ENCODE results near the gene MAN1B1.

Gene MAN1B1

DNA sequence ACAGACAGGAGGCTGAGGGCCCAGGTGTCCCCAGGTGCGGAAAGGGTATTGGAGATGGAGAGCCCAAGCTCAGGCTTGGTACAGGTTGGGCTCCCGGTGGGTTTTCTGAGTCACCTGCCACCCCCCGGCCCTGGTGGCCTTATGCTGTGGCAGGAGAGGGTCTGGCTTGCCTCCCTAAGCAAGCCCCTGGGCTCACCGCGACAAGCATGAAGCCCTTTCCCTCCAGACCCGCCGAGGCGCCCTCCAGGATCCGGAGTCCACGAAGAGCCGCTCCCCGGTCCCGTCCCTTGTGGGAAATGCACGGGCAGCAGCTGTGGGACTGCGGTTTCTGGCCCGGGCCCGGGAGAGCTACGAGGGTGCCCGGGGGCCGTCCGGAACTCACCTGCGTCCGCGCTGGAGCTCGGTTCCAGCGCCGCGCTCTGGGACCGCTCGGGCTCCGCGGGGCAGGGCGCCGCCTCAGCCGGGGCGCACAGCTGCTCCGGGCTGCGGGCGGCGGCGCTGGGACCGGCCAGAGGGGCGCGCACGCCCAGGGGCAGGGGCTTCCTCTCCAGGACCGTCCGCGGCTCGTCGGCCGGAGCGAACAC, 17.2 kb upstream of the MAN1B1 start:
- Histone ChIP-seq H3K27me3 (ENCODE audit: insufficient read depth, poor library complexity, severe bottlenecking) (no peaks in the 10 kb centered on the region), H3K4me3 (replicated peaks; ENCODE audit: insufficient read depth, low read length) (peak overlapping the region; percentile 50), H3K27ac (replicated peaks) (no peak overlapping the region)
- TF ChIP-seq SPI1 (IDR thresholded peaks at IDR 0.05; ENCODE audit: borderline replicate concordance, low read depth) (no peak), REST (IDR thresholded peaks at IDR 0.05; ENCODE audit: insufficient replicate concordance, low read depth) (no peak), CTCF (IDR thresholded peaks at IDR 0.05; ENCODE audit: insufficient read depth, low read length) (no peak), POLR2AphosphoS5 (IDR thresholded peaks at IDR 0.05; ENCODE audit: low read depth) (no peak), GABPA (IDR thresholded peaks at IDR 0.05; ENCODE audit: low read depth) (no peak)
- no peak for DNase-seq (ENCODE audit: low read depth in 1 of 2, low spot score in 1 of 2)

DNA sequence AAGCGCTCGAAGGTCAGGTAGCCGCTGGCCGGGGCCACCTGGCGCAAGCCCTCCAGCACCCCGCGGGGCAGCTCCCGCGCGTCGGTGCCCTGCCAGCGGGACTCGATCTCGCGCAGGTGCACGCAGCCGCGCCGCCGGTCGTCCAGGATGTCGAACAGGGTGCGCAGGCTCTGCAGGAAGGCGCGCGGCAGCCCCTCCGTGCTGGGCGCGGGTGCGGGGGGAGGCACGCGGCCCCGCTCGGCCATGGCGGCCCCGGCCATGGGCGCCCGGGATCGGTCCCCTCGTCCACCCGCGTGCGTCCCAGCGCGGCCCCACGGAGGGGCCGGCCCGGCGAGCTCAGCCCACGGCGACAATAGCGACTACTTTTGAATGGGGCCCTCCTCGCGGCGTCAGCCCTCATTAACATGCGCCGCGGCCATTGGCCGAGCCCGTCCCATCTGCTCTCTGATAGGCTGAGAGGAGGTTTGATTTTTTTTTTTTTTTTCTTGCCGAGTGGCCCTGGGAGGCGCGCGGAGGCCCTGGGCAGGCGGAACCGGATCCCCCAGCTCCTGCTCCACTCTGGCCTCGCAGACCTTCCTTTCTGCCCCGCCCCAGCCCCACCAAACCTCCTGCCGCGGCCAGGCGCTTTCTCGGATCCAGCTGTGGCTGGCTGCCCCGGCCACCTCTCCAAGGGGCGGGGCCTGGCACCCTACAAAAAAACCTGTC, 16.4 kb upstream of the MAN1B1 start, which contains the start of gene SAPCD2:
TSS of gene SAPCD2 (minus strand) at position 357 of the 705 bp plus-strand sequence. CDS start at position 260, 97 bp downstream.
- TF ChIP-seq REST (IDR thresholded peaks at IDR 0.05; ENCODE audit: insufficient replicate concordance, low read depth): no peak
- TF ChIP-seq GABPA (IDR thresholded peaks at IDR 0.05; ENCODE audit: low read depth): no peak
- no peak for TF ChIP-seq SPI1 (IDR thresholded peaks at IDR 0.05; ENCODE audit: borderline replicate concordance, low read depth)
- TF ChIP-seq POLR2AphosphoS5 (IDR thresholded peaks at IDR 0.05; ENCODE audit: low read depth): no peak
- TF ChIP-seq CTCF (IDR thresholded peaks at IDR 0.05; ENCODE audit: insufficient read depth, low read length): no peak
- peak within 1 kb of the TSS; percentile 37; the same call in 1 of the 2 replicates for H3K27ac ChIP-seq (replicated peaks)
- no peaks in the 10 kb centered on the region for H3K27me3 ChIP-seq (ENCODE audit: insufficient read depth, poor library complexity, severe bottlenecking)
- peak; percentile 87 to 90 for DNase-seq (ENCODE audit: low read depth in 1 of 2, low spot score in 1 of 2)
- H3K4me3 ChIP-seq (replicated peaks; ENCODE audit: insufficient read depth, low read length): peak within 1 kb of the TSS; percentile 50

DNA sequence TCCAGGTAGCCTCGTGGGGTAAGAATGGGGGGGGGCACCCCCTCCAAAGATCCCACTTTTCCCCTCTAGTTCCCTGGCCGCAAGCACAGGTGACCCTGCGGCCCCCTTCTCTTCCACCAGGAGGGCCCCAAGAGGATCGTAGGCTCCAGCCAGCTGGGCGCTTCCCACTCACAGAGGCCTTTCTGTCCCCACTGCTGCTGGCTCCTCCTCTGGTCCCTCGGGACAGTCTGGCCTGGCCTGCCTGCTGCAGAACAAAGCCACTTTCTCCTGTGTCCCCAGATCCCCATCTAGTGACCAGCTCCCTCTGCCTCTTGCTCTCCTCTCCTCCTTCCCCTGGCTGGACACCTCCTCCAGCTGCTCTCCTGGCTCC, 15.9 kb upstream of the MAN1B1 start:
- no peak for DNase-seq (ENCODE audit: low read depth in 1 of 2, low spot score in 1 of 2)
- peak overlapping the region; percentile 37; the same call in 1 of the 2 replicates for H3K27ac ChIP-seq (replicated peaks)
- peak overlapping the region; percentile 50 for H3K4me3 ChIP-seq (replicated peaks; ENCODE audit: insufficient read depth, low read length)
- TF ChIP-seq POLR2AphosphoS5 (IDR thresholded peaks at IDR 0.05; ENCODE audit: low read depth) (no peak), SPI1 (IDR thresholded peaks at IDR 0.05; ENCODE audit: borderline replicate concordance, low read depth) (no peak), REST (IDR thresholded peaks at IDR 0.05; ENCODE audit: insufficient replicate concordance, low read depth) (no peak), GABPA (IDR thresholded peaks at IDR 0.05; ENCODE audit: low read depth) (no peak), CTCF (IDR thresholded peaks at IDR 0.05; ENCODE audit: insufficient read depth, low read length) (no peak)
- no peaks in the 10 kb centered on the region for H3K27me3 ChIP-seq (ENCODE audit: insufficient read depth, poor library complexity, severe bottlenecking)
